Progenitor cell of endocrine pancreas (in vitro differentiated cells): Measurements from ENCODE around the gene WDHD1. TPM values are rescaled to one million over a fixed set of nuclear protein-coding genes. Genes with fewer than 3 reads are reported as not detected.

Source experiments
- DNase-seq: peaks from one replicate; pipeline ENCODE4 v3.0.0; 2021; ENCODE audit warnings: low spot score; ENCODE audit not compliant: unreplicated experiment
- H3K27ac Mint-ChIP-seq: 2 replicates; pipeline ENCODE4 v1.8.0; 2021; ENCODE audit warnings: mild to moderate bottlenecking, moderate library complexity, mixed read lengths
- H3K27me3 Mint-ChIP-seq: 2 replicates; pipeline ENCODE4 v1.8.0; 2021; ENCODE audit warnings: mixed read lengths
- H3K36me3 Mint-ChIP-seq: 2 replicates; pipeline ENCODE4 v1.8.0; 2022; ENCODE audit warnings: mixed read lengths; ENCODE audit not compliant: insufficient read depth
- H3K4me1 Mint-ChIP-seq: 2 replicates; pipeline ENCODE4 v1.8.0; 2021; ENCODE audit warnings: low read depth, mixed read lengths
- H3K4me3 Mint-ChIP-seq: 2 replicates; pipeline ENCODE4 v1.8.0; 2021; ENCODE audit warnings: low read depth, mild to moderate bottlenecking, moderate library complexity, mixed read lengths
- H3K9me3 Mint-ChIP-seq: 2 replicates; pipeline ENCODE4 v1.8.0; 2021; ENCODE audit warnings: low read depth, mixed read lengths
- long read RNA-seq: library from polyadenylated mRNA; unstranded; transcript quantifications from one replicate; pipeline ENCODE4 v2.0.0, GENCODE V29; 2020
- total RNA-seq: library from RNA; stranded (reverse); gene quantifications from 2 replicates; pipeline ENCODE4 v1.2.1, GENCODE V29; 2021
- TF ChIP-seq, protein P1 (sequence below): fragments of 200-600 bp; sonication (generic); IDR thresholded peaks from one replicate; pipeline ENCODE4 v1.5.0; 2021; ENCODE audit warnings: antibody characterized with exemption, mild to moderate bottlenecking; ENCODE audit not compliant: unreplicated experiment

The WDHD1 gene, protein sequence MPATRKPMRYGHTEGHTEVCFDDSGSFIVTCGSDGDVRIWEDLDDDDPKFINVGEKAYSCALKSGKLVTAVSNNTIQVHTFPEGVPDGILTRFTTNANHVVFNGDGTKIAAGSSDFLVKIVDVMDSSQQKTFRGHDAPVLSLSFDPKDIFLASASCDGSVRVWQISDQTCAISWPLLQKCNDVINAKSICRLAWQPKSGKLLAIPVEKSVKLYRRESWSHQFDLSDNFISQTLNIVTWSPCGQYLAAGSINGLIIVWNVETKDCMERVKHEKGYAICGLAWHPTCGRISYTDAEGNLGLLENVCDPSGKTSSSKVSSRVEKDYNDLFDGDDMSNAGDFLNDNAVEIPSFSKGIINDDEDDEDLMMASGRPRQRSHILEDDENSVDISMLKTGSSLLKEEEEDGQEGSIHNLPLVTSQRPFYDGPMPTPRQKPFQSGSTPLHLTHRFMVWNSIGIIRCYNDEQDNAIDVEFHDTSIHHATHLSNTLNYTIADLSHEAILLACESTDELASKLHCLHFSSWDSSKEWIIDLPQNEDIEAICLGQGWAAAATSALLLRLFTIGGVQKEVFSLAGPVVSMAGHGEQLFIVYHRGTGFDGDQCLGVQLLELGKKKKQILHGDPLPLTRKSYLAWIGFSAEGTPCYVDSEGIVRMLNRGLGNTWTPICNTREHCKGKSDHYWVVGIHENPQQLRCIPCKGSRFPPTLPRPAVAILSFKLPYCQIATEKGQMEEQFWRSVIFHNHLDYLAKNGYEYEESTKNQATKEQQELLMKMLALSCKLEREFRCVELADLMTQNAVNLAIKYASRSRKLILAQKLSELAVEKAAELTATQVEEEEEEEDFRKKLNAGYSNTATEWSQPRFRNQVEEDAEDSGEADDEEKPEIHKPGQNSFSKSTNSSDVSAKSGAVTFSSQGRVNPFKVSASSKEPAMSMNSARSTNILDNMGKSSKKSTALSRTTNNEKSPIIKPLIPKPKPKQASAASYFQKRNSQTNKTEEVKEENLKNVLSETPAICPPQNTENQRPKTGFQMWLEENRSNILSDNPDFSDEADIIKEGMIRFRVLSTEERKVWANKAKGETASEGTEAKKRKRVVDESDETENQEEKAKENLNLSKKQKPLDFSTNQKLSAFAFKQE
- 30.9 and 31.4 TPM in 2 replicates for total RNA-seq
- long read RNA-seq, full-length matches to known transcripts, result 45 of 269 reads
- long read RNA-seq, partial matches to known transcripts, result 176 of 269 reads
- long read RNA-seq, other reads (novel, unspliced or antisense), result 48 of 269 reads

- peak within 1 kb of the TSS; percentile 93 for H3K4me3 Mint-ChIP-seq
- no peaks in the 10 kb centered on the region for H3K27me3 Mint-ChIP-seq
- H3K27ac Mint-ChIP-seq, result peak within 1 kb of the TSS; percentile 97
- TF ChIP-seq, protein P1, sequence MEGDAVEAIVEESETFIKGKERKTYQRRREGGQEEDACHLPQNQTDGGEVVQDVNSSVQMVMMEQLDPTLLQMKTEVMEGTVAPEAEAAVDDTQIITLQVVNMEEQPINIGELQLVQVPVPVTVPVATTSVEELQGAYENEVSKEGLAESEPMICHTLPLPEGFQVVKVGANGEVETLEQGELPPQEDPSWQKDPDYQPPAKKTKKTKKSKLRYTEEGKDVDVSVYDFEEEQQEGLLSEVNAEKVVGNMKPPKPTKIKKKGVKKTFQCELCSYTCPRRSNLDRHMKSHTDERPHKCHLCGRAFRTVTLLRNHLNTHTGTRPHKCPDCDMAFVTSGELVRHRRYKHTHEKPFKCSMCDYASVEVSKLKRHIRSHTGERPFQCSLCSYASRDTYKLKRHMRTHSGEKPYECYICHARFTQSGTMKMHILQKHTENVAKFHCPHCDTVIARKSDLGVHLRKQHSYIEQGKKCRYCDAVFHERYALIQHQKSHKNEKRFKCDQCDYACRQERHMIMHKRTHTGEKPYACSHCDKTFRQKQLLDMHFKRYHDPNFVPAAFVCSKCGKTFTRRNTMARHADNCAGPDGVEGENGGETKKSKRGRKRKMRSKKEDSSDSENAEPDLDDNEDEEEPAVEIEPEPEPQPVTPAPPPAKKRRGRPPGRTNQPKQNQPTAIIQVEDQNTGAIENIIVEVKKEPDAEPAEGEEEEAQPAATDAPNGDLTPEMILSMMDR, result peak; percentile 14
- no peaks in the 10 kb centered on the region for H3K9me3 Mint-ChIP-seq
- peak; percentile 93 for DNase-seq
- no peaks in the 10 kb centered on the region for H3K36me3 Mint-ChIP-seq
- H3K4me1 Mint-ChIP-seq, result peaks cover 42% of the 10 kb centered on the region
Observed at GRCh38 chr14:55026793-55027561, at the start of gene WDHD1, which contains the start of gene SOCS4. Gene WDHD1 (minus strand): TSS chr14:55027099. CDS start chr14:55026787, 312 bp downstream. Gene SOCS4 (plus strand): TSS chr14:55027236. CDS start chr14:55043042, 15,806 bp downstream.

DNA sequence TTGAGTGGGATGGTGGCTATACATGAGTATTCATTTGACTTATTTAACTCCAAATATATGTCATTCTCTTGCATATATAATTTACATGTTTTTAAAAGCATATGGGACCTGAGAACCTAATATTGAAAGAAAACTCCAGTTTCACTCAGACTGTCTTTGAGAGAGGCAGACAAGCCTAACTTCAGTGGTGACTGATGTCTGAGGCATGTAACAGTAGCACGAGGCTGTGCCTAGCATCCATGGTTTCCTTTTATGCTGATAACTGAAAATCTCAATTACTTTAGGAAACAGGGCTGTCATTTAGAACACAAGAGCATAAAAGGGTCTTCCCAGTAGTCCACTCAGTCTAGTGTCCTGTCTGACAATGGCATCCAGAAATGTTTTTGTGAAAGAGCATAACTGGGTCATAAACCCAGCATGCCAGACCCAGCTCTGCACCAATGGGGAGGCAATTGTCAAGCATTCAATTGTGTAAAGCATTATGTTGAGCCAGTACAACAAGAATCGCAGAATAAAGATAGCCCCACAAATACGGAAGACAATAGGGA lies 48.8 kb upstream of the WDHD1 start:
- Mint-ChIP-seq H3K27me3 (no peaks in the 10 kb centered on the region), H3K9me3 (no peaks in the 10 kb centered on the region), H3K4me3 (no peak overlapping the region), H3K4me1 (peaks cover 11% of the 10 kb centered on the region), H3K27ac (peak overlapping the region; percentile 75), H3K36me3 (no peaks in the 10 kb centered on the region)
- DNase-seq, result no peak
- TF ChIP-seq, protein P1, result no peak

DNA sequence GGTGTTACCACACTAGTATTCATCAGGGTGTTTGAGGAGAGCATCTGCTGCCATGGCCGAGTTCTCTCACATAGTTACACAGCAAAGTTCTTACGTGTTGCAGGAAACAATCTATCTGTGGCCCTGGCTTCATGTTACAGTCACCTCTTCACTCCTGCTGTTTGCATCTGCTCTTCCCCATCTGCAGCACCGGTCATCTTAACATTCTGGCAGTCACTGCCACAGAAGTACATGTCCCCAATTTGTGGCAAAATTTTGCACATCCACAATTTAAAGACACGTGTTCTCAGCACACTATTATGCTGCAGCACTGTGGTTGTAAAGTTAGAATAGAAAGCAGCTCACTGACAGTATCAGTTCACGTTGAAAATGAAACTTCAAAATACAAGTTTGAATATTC lies 47.8 kb upstream of the WDHD1 start:
- no peak overlapping the region for H3K27ac Mint-ChIP-seq
- DNase-seq, result no peak
- peaks cover 11% of the 10 kb centered on the region for H3K4me1 Mint-ChIP-seq
- H3K4me3 Mint-ChIP-seq, result no peak overlapping the region
- H3K27me3 Mint-ChIP-seq, result no peaks in the 10 kb centered on the region
- TF ChIP-seq, protein P1, result no peak
- no peaks in the 10 kb centered on the region for H3K36me3 Mint-ChIP-seq
- no peaks in the 10 kb centered on the region for H3K9me3 Mint-ChIP-seq

- H3K4me1 Mint-ChIP-seq, result peaks cover 11% of the 10 kb centered on the region
- no peaks in the 10 kb centered on the region for H3K9me3 Mint-ChIP-seq
- H3K27ac Mint-ChIP-seq, result no peak overlapping the region
- H3K36me3 Mint-ChIP-seq, result no peaks in the 10 kb centered on the region
- H3K4me3 Mint-ChIP-seq, result no peak overlapping the region
- no peak for DNase-seq
- no peaks in the 10 kb centered on the region for H3K27me3 Mint-ChIP-seq
- TF ChIP-seq, protein P1, result no peak
Observed at GRCh38 chr14:55073856-55074255, 47.0 kb upstream of the WDHD1 start.
